ENCODE data around the gene CFAP45.

Gene CFAP45

GRCh38 chr1:159900086-159900680, at the start of gene CFAP45:
Gene CFAP45, minus strand, starts transcription at chr1:159900165. Its CDS starts 67 bp downstream, at chr1:159900098.
- ATAC-seq, result no peak

GRCh38 chr1:159949123-159949522, 49.2 kb upstream of the CFAP45 start:
- ATAC-seq, result no peak

GRCh38 chr1:159947942-159948341, 48.0 kb upstream of the CFAP45 start:
- ATAC-seq, result no peak

GRCh38 chr1:159946242-159947187, 46.5 kb upstream of the CFAP45 start:
- no peak for ATAC-seq

GRCh38 chr1:159945483-159946241, 45.7 kb upstream of the CFAP45 start, which contains the start of gene IGSF9:
Gene IGSF9, minus strand, starts transcription at chr1:159945613. Its CDS starts 2,159 bp downstream, at chr1:159943454.
- peak; percentile 90 to 93 for ATAC-seq

GRCh38 chr1:159944623-159945455, 44.9 kb upstream of the CFAP45 start:
- no peak for ATAC-seq

GRCh38 chr1:159943908-159944622, 44.1 kb upstream of the CFAP45 start:
- ATAC-seq, result no peak

- ATAC-seq, result no peak
Measured at GRCh38 chr1:159943278-159943640, 43.3 kb upstream of the CFAP45 start.

GRCh38 chr1:159942632-159943277, 42.8 kb upstream of the CFAP45 start:
- no peak for ATAC-seq

- no peak for ATAC-seq
Measured at GRCh38 chr1:159941591-159942560, 41.9 kb upstream of the CFAP45 start.

- no peak for ATAC-seq
Measured at GRCh38 chr1:159941141-159941540, 41.2 kb upstream of the CFAP45 start.

GRCh38 chr1:159940006-159940620, 40.1 kb upstream of the CFAP45 start:
- no peak for ATAC-seq

GRCh38 chr1:159939678-159940002, 39.7 kb upstream of the CFAP45 start:
- no peak for ATAC-seq

- no peak for ATAC-seq
Measured at GRCh38 chr1:159938905-159939677, 39.1 kb upstream of the CFAP45 start.

GRCh38 chr1:159938211-159938852, 38.4 kb upstream of the CFAP45 start:
- ATAC-seq, result peak in 1 of 2 donors; percentile 14

- no peak for ATAC-seq
Measured at GRCh38 chr1:159937054-159937750, 37.2 kb upstream of the CFAP45 start.

GRCh38 chr1:159936273-159936904, 36.4 kb upstream of the CFAP45 start:
- ATAC-seq, result peak; percentile 58 to 73
